ENCODE results near the gene KCNS1.

Gene KCNS1

DNA sequence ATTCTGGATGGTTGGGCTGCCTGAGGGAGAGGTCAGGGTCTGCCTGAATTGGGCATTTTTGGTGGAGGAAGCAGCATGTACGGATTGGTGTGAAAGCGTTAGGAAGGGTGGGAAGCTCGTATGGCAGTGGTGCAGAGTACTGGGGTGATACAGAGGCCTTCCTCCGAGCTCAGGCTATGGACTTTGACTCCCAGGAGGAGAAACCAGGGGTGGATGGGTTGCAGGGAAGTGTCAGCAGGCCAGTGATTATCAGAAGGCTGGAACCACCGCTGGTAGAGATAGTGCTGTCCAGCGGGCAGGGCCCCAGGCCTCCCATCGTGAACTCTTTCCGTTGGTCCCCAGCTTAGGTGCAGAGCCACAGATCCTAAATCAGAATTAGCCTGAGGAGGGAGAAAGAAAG lies 8.7 kb upstream of the KCNS1 start:
- DNase-seq (ENCODE audit: low read depth in 4 of 4, low spot score in 1 of 4) = no peak

DNA sequence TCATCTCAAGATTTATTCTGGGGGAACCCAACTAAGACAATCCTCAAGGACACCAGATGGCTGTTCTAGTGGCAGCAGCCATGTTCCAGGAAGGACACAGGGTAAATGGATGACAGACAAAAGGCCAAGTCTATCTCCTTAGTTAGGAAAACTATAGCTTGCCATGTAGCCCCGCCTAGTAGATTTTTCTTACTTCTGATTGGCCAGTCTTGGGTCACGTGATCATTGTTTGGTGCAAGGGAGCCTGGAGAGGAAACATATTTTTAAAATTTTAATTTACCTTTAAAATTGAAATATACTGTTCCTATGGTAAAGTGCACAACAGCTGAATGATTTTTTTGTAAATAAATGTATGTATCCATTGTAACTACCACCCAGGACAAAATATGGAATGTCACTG lies 4.4 kb upstream of the KCNS1 start:
- DNase-seq (ENCODE audit: low read depth in 4 of 4, low spot score in 1 of 4) = no peak

DNA sequence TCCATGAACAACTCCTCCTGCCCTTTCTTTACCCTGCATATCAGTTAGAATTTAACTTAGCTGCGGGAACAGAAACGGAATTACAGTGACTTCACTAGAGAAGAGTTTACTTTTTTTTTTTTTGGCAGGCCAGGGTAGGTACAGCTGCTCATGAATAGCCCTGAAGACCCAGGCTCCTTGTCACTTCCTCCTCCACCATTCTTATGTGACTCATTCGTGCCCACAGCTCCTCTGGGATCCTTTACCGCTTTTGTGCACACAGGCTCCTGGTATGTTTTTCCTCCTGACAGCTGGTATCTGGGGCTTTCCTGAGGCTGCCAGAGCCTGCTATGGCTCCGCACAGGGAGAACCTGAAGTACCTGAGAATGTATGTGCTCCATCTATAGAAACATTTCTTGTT lies 3.9 kb upstream of the KCNS1 start:
- DNase-seq (ENCODE audit: low read depth in 4 of 4, low spot score in 1 of 4) = no peak

DNA sequence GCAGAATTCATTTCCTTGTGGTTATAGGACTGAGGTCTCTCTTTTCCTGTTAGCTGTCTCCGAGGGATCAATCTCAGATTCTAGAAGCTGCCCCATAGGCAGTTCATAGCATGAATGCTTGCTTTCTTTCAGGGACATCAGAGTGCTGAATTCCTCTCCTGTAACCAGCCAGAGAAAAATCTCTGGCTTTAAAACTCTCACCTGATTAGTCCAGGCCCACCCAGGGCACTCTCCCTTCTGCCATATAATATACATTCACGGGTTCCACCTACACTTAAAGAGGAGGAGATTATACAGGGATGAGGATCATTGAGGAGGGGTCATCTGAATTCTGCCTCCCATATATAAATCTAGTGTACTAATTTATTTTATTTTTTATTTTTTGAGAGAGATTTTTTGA lies 2.1 kb upstream of the KCNS1 start:
- DNase-seq (ENCODE audit: low read depth in 4 of 4, low spot score in 1 of 4) = no peak

DNA sequence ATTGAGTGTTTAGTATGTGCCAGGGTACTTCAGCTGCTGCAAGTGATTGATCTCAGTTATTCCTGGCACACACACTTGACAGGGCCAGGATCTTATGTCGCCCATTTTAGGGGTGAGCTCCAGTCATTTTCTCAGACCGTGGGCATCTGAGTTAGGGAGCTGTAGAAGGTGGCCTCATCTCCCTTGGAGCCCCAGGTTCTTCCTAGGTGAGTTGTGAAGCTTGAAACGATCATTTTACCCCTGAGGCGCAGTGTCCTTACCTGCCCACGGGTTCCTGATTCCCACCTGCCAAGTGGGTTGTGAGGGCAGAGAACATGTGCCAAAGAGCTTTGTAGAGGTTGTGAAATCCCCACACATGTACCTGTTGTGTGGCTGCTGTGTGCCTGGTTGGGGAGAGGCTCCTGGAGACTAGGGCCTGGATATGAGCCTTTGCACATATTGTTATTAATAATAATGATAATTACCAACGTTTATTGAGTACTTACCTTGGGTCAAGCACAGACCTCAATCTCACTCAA lies 465 bp upstream of the KCNS1 start:
- DNase-seq (ENCODE audit: low read depth in 4 of 4, low spot score in 1 of 4) = no peak

DNA sequence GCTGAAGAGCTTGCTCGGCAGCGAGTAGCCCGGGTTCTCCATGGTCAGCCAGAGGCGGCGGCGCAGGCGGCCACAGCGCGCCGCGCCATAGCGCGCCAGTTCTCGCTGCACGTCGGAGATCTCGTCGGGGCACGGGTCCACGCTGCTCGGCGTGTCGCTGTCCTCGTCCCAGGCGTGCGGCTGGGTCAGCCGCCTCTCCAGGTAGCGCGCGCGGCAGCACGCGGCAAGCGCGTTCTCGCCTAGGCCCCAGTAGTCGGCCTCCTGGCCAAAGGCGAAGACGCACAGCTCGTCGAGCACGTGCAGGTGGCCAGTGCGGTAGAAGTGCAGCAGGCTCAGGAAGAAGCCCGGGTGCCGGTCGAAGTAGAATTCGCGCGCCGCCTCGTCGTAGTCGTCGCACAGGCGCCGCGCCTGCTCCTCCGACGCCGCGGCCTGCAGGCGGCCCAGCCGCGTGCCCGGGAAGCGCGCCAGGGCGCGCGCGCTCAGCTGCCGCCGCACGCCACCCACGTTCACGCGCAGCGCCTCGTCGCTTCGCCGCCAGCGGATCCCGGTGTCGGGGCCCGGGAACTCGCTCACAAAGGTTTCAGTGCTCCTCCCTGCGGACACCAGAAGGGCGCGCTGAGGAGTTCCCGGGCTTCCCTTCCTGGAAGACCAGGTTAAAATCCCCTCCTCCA lies 2.7 kb downstream of the KCNS1 start:
- no peak for DNase-seq (ENCODE audit: low read depth in 4 of 4, low spot score in 1 of 4)

DNA sequence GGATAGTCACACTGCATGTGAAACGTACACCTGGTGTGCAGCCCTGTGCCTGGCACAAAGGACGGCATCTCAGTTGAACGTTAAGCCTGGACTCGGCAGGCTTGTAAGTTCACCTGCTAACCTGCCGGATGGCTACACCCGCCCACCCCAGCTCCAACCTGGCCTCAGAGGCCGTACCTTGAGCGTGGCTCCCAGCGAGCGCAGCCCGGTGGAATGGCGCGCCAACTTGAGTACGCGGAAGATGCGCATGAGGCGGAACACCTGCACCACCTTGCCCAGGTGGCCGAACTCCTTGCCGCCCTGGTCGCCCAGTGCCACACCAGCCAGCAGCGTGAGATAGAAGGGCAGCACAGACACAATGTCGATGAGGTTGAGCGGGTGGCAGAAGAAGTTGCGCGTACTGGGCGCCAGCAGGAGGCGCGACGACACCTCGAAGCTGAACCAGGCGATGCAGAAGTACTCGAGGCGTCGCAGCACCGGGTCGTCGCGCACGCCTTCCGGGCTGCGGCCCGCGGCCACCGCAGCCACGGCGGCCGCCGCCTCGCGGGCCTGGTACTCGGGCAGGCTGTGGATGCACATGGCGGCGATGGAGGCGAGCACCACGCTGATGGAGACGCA lies 3.3 kb downstream of the KCNS1 start:
- peak in 1 of 4 experiments; percentile 30 for DNase-seq (ENCODE audit: low read depth in 4 of 4, low spot score in 1 of 4)

DNA sequence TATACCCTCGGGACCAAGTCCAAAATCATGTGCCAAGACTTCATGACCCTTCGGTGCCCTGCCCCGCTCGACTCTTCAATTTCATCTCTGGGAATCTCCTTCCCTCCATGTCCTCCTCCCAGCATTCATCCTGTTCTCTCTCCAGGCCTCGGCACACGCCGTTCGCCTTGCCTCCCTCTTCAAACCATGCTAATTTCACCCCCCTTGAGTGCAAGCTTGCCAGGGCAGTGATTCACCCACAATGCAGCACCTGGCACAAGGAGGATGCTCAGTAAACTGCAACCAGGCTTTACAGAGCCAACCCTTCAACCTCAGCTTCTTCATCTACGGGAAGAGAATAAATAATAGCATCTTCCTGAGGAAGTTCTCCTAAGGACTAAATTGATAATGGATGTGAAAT lies 4.1 kb downstream of the KCNS1 start:
- no peak for DNase-seq (ENCODE audit: low read depth in 4 of 4, low spot score in 1 of 4)

DNA sequence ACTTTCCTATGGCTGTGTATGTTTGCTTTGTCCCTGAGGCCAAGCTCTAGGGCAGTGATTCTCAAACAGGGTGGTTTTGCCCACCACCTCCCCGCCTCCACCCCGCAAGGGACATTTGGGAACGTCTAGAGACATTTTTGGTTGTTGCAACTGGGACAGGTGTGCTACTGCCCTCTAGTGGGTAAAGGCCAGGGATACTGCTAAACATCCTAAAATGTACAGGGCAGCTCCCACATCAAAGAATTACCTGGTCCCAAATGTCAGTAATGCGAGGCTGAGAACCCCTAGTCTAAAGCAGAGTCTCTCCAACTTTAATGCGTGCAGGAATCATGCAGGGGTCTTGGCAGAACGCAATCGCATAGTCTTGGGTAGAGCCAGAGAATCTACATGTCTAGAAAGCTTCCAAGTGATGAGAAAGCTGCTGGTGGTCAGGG lies 5.1 kb downstream of the KCNS1 start:
- peak; percentile 21 to 44 (median 38) for DNase-seq (ENCODE audit: low read depth in 4 of 4, low spot score in 1 of 4)

DNA sequence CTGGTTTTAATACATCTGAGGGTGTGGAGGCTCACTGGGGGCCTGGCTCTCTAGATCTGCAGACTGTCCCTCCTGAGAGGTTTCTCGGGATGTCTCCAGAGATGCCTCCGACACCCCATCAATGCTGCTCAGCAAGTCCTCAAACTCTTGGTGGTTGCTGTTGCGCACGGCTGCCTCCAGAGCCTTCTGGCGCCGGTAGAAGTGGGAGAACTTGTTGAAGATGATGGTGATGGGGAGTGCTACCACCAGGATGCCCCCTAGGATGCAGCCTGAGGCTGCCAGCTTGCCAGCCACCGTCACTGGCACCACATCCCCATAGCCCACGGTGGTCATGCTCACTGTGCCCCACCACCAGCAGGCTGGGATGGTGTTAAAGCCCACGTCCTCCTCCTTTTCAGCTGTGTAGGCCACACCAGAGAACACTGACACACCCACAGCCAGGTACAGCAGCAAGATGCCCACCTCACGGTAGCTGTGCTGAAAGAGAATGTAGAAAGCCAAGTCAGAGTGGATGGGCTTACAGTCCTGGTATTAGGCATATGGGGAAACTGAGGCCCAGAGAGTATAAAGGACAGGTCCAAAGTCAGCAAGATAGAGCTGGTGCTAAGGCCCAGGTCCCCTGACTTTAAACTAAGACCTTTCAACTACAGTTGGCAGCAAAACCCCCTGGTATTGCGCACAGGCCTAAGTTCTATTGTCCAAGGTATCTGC lies 5.9 kb downstream of the KCNS1 start:
- no peak for DNase-seq (ENCODE audit: low read depth in 4 of 4, low spot score in 1 of 4)

DNA sequence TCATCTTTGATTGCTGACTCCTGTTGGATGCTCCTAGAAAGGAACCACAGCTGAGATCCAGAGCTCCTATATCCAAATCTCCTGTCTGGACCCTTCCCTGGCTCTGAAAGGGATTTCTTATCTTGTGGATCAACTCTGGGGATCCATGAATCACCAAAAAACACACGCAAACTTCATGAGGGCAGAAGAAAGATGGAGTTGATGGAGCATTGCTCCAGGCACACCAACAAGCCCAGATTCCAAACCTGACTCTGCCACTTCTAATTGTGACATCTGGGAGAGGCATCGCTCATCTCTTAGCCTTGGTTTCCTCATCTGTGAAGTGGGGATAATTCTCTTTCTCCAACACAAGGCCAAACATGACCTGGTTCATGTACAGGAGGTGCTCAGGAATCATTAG lies 6.7 kb downstream of the KCNS1 start:
- DNase-seq (ENCODE audit: low read depth in 4 of 4, low spot score in 1 of 4) = no peak

DNA sequence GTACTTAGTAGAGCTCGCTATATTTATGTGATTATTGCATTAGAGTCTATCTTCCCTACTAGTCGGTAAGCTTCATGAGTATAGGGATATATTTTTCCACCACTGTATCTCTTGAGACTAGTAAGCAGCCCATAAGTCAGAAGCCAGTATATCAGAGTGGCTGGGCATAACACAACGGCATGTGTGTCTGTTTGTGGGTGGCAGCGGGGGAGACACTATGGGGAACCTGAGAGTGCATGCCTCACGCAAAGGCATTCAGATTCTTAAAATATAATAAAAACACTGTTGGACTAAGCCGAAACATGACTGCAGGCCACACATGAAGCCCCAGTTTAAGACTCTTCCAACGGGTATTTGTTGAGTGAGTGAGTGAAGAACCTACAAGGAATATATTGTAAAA lies 8.0 kb downstream of the KCNS1 start:
- DNase-seq (ENCODE audit: low read depth in 4 of 4, low spot score in 1 of 4) = no peak

DNA sequence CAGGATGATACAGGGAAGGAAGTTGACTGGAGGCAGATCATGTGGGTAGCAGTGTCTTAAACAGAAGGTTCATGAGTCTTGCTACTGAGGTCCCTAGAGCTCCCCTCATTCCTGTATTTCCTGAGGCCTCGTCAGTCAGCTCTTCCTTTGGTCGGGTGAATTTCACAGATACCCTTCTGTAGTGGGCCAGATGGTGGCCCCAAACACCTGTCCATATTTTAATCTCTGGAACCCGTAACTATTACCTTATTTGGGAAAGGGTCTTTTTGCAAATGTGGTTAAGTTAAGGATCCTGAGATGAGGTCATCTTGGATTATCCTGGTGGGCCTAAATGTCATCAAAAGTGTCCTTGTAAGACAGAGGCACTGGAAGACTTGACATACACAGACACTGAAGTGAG lies 9.6 kb downstream of the KCNS1 start:
- no peak for DNase-seq (ENCODE audit: low read depth in 4 of 4, low spot score in 1 of 4)

DNA sequence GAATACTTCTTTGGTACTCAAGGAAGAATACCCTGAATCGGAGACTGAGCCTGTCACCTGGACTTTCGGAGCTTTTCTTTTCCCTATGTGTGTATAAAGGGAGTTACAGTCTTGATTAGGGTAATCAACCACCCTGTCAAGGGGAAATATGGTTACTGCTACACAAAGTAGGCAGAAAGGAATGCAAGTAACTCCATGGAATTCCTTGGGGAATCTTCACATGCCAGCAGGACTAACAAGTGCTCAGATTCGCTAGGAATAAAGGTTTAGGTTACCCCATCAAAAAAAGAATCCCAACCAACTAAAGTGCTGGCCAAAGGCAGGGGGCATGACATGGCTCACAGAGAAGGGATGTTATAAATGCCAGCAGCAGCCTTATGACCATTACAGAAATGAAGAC lies 10.4 kb downstream of the KCNS1 start:
- no peak for DNase-seq (ENCODE audit: low read depth in 4 of 4, low spot score in 1 of 4)

DNA sequence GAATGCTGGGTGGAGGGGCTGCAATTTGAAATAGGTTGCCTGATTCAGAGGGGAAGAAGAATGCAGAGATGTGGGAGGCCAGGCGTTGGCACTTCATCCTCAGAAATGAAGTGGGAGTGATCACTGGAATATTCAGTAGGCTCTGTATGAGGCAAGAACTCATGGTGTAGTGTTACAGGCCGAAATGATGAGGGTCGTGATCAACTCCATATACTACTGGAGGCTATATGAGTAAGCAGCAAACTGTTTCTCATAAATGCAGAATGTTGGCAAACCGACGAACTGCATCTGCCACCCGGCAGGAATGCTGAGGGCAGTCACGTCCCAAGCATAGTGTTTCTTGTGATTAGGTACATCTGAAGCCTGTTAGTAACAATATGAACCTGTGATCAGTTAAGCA lies 12.7 kb downstream of the KCNS1 start:
- no peak for DNase-seq (ENCODE audit: low read depth in 4 of 4, low spot score in 1 of 4)

DNA sequence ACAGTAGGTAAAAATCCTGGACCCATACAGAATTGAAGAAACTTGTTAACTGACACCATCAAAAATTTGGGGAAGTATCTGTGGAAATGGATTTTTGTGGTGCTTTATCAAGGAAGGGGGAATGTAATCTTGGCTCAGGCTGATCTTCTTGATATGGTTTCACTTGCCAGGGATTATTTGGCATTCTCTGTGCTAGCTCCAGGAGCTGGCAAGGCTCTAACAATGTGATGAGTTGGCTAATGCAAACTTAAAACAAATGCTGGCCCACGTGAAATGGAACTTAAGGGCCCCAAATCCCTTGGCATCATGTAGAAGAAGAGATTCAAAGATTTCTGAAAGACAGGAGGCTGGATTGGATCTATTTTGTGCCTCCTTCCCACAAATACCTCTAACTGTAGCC lies 13.1 kb downstream of the KCNS1 start:
- no peak for DNase-seq (ENCODE audit: low read depth in 4 of 4, low spot score in 1 of 4)

DNA sequence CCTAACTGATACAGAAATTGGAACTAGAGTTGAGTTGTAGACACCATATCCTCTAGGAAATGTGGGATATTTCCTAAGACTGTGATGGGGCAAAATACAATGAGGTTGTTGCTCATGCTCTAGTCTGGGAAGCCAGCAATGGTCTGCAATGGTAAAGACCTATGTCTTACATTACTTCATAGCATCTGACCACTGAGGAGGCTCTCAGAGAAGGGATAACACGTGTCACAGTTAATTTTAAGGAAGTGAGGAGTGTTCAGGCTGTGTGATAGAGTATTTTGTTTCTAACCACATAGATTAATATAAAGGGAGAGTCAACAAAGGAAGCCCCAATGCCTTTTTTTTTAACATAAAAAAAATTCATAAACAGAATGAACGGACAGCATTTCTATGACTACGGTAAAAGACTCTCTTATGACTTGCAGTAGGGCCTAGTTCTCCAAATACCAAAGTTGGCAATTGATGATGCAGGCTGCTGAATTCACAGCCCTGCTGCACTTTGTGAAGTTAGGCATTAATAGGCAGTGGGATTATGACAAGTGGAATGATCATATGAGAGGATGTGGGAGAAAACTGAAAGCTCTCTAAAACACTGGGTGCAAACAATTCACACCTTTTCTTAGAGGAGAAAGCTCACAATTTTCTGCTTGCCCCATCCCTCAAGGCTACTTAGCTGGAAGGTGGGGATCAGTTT lies 13.7 kb downstream of the KCNS1 start:
- no peak for DNase-seq (ENCODE audit: low read depth in 4 of 4, low spot score in 1 of 4)

DNA sequence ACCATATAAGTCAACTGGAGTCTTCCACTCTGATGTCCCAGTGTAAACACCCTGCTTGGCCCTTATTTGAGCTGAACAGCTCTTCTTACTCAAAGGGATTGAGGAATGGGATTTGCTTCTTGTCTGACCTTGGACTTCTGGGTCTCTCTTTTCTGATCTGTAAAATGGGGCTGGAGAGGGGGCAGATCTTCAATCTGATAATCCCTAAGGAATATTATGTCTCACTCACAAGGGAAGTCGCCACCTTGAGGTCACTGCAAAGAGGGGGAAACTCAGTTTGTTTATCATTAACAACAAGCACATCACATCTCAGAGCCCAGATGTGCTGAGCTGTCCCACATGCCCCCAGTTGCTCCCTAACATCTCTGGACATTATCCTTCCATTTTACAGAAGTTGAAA lies 15.1 kb downstream of the KCNS1 start:
- no peak for DNase-seq (ENCODE audit: low read depth in 4 of 4, low spot score in 1 of 4)

DNA sequence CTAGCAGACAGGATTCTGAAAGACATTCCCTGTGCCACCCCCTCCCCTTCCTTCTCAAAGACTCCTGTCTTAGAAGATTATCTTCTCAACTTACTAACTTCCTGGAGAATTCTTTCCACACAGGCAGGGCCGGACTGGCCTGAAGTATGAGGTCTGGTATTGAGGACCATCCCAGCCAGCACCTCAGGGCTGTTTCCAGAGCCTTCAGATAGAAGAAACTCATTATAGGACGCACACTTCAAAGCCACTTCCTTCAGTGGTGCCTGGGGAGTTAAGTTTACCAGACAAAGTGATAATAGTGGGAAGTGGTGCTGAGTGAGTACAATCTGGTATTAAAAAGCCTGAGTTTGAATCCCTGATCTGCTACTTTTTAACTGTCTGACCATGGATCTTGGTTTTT lies 15.6 kb downstream of the KCNS1 start:
- DNase-seq (ENCODE audit: low read depth in 4 of 4, low spot score in 1 of 4) = no peak

DNA sequence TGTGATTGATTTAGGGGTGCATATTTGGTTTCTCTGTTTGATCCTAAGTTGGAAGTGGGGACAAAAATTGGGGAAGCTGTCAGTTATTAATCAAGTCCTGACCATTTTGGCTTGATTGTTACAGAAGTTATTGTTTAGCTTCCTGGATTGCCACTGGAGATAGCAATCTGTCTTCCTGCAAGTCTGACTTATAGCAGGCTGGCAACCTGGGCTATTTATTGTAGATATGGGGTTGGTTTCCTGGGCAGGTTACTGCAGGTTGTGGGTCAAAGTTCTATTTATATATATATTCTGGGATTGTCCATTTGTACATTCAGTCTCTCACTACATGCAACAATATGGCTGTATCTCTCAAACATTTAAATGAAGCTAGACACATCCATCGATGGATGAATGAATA lies 17.8 kb downstream of the KCNS1 start:
- DNase-seq (ENCODE audit: low read depth in 4 of 4, low spot score in 1 of 4) = no peak

DNA sequence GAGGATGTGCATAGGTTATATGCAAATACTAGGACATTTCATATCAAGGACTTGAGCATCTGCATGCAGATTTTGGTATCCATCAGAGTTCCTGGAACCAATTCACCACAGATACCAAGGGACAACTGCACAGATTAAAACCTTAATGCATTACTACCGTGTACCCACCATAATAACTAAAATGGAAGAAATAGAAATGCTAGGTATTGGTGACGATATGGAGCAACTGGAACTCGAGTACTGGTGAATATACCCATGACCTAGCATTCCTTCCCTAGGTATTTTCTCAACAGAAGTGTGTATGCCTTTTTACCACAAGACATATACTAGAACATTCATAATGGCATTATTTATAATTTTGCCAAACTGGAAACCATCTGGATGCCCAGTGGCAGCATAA lies 18.5 kb downstream of the KCNS1 start:
- DNase-seq (ENCODE audit: low read depth in 4 of 4, low spot score in 1 of 4) = no peak
